ENCODE measurements around the gene FAM83G. TPM values are rescaled to one million over a fixed set of nuclear protein-coding genes. Genes with fewer than 3 reads are reported as not detected.
A peak's percentile ranks its signal among the peaks of the same experiment; 100 is the strongest.

FAM83G gene
- total RNA-seq, 2 experiments from 2014 or later, result 2.9 to 3.0 TPM

GRCh38 chr17:19006698-19007097, 2.1 kb upstream of the FAM83G start:
- Mint-ChIP-seq H3K27ac (peak overlapping the region; percentile 83), H3K27me3 (no peaks in the 10 kb centered on the region), H3K4me3 (peak overlapping the region; percentile 59), H3K4me1 (ENCODE audit: low read depth) (peaks cover 30% of the 10 kb centered on the region), H3K36me3 (ENCODE audit: low read depth) (no peaks in the 10 kb centered on the region), H3K9me3 (no peaks in the 10 kb centered on the region)
- DNase-seq (no peak), ATAC-seq (ENCODE audit: poor library complexity) (no peak)
- intact Hi-C loops (cut with DNase I, micrococcal nuclease), result loop anchor here in 1 of 2 experiments (5.0 to 10.0 kb wide), 4 partner anchors 39 to 358 kb away; partner anchors contain the start of genes B9D1 and PRPSAP2
- Histone ChIP-seq H3K4me3 (ENCODE audit: low read length) (no peak overlapping the region), H3K27ac (ENCODE audit: low read depth in 1 of 2, low read length in 2 of 2) (no peak overlapping the region), H3K36me3 (ENCODE audit: insufficient read depth, low read length) (no peaks in the 10 kb centered on the region), H3K27me3 (ENCODE audit: control insufficient read depth in 1 of 2, insufficient read depth in 2 of 2, low read length in 2 of 2) (no peaks in the 10 kb centered on the region), H3K9me3 (ENCODE audit: control insufficient read depth in 1 of 2, insufficient read depth in 1 of 2, low read length in 2 of 2) (no peaks in the 10 kb centered on the region), H3K4me1 (ENCODE audit: insufficient read depth, low read length) (peaks cover 35% of the 10 kb centered on the region)
- TF ChIP-seq CTCF (IDR thresholded peaks at IDR 0.05), result no peak
- ChIA-PET POLR2A (interaction anchor here (1.0 to 1.4 kb wide), 2 partner anchors 9 to 17 kb away, joined by 3 to 5 read pairs; no protein-coding TSS in a partner anchor), CTCF (interaction anchor here (1.7 kb wide), 1 partner anchor 46 kb away, joined by 6 read pairs; no protein-coding TSS in a partner anchor)

- no peaks in the 10 kb centered on the region for H3K9me3 Mint-ChIP-seq
- CTCF ChIA-PET, result interaction anchor here (1.7 kb wide), 1 partner anchor 45 kb away, joined by 6 read pairs; no protein-coding TSS in a partner anchor
- H3K36me3 Mint-ChIP-seq (ENCODE audit: low read depth), result no peaks in the 10 kb centered on the region
- no peaks in the 10 kb centered on the region for H3K27me3 Mint-ChIP-seq
- Histone ChIP-seq H3K27me3 (ENCODE audit: control insufficient read depth in 1 of 2, insufficient read depth in 2 of 2, low read length in 2 of 2) (no peaks in the 10 kb centered on the region), H3K4me1 (ENCODE audit: insufficient read depth, low read length) (peaks cover 43% of the 10 kb centered on the region), H3K9me3 (ENCODE audit: control insufficient read depth in 1 of 2, insufficient read depth in 1 of 2, low read length in 2 of 2) (no peaks in the 10 kb centered on the region), H3K27ac (ENCODE audit: low read depth in 1 of 2, low read length in 2 of 2) (peak overlapping the region; percentile 79 to 85), H3K4me3 (ENCODE audit: low read length) (no peak overlapping the region), H3K36me3 (ENCODE audit: insufficient read depth, low read length) (peaks cover 3% of the 10 kb centered on the region)
- H3K4me1 Mint-ChIP-seq (ENCODE audit: low read depth), result peaks cover 30% of the 10 kb centered on the region
- DNase-seq (no peak), ATAC-seq (ENCODE audit: poor library complexity) (no peak)
- H3K4me3 Mint-ChIP-seq, result peak overlapping the region; percentile 78
- no peak for TF ChIP-seq CTCF (IDR thresholded peaks at IDR 0.05)
- peak overlapping the region; percentile 83 for H3K27ac Mint-ChIP-seq
- POLR2A ChIA-PET, result interaction anchor here (1.0 to 2.1 kb wide), 3 partner anchors 10 to 148 kb away, joined by 5 to 10 read pairs (median 6); partner anchors contain the start of gene PRPSAP2
- intact Hi-C loops (cut with DNase I, micrococcal nuclease), result loop anchor here in 1 of 2 experiments (5.0 to 10.0 kb wide), 4 partner anchors 39 to 359 kb away; partner anchors contain the start of genes B9D1 and PRPSAP2
These were observed 1.3 kb upstream of the FAM83G start for GRCh38 chr17:19005789-19006430.

- peak; percentile 1 for ATAC-seq (ENCODE audit: poor library complexity)
- CTCF ChIA-PET, result interaction anchor here (1.7 kb wide), 1 partner anchor 44 kb away, joined by 6 read pairs; no protein-coding TSS in a partner anchor
These were observed 691 bp upstream of the FAM83G start for GRCh38 chr17:19005137-19005773.

More at GRCh38 chr17:19005137-19005773, 691 bp upstream of the FAM83G start:
- Histone ChIP-seq H3K9me3 (ENCODE audit: control insufficient read depth in 1 of 2, insufficient read depth in 1 of 2, low read length in 2 of 2) (no peaks in the 10 kb centered on the region), H3K4me1 (ENCODE audit: insufficient read depth, low read length) (peaks cover 50% of the 10 kb centered on the region), H3K27ac (ENCODE audit: low read depth in 1 of 2, low read length in 2 of 2) (peak overlapping the region; percentile 79 to 85), H3K27me3 (ENCODE audit: control insufficient read depth in 1 of 2, insufficient read depth in 2 of 2, low read length in 2 of 2) (no peaks in the 10 kb centered on the region), H3K36me3 (ENCODE audit: insufficient read depth, low read length) (peaks cover 4% of the 10 kb centered on the region), H3K4me3 (ENCODE audit: low read length) (peak overlapping the region; percentile 67)
- intact Hi-C loops (cut with DNase I, micrococcal nuclease), result loop anchor here in 1 of 2 experiments (5.0 to 10.0 kb wide), 4 partner anchors 38 to 360 kb away; partner anchors contain the start of genes B9D1 and PRPSAP2
- Mint-ChIP-seq H3K4me3 (peak overlapping the region; percentile 78), H3K9me3 (no peaks in the 10 kb centered on the region), H3K27me3 (no peaks in the 10 kb centered on the region), H3K36me3 (ENCODE audit: low read depth) (no peaks in the 10 kb centered on the region), H3K4me1 (ENCODE audit: low read depth) (peaks cover 30% of the 10 kb centered on the region), H3K27ac (peak overlapping the region; percentile 83)
- peak in 2 of 14 experiments; percentile 12 to 43 for DNase-seq
- POLR2A ChIA-PET, result interaction anchor here (0.9 to 2.1 kb wide), 9 partner anchors 11 to 147 kb away, joined by 3 to 10 read pairs (median 5); partner anchors contain the start of gene PRPSAP2
- no peak for TF ChIP-seq CTCF (IDR thresholded peaks at IDR 0.05)
